GM12865 (cell line): ENCODE measurements around the gene TBKBP1.

ENCODE experiments used
- DNase-seq: peaks from one replicate; pipeline ENCODE4 v3.0.0; 2010; ENCODE audit warnings: low read depth
- H3K4me3 ChIP-seq: 2 replicates; pipeline ENCODE4 v1.5.1; 2011; ENCODE audit warnings: mild to moderate bottlenecking, low read depth, low read length, control low read depth
- TF ChIP-seq, protein P1 (sequence below): IDR thresholded peaks from 2 replicates; pipeline ENCODE4 v1.5.1; 2011; ENCODE audit warnings: low read length, control low read depth, low read depth, inconsistent platforms; ENCODE audit not compliant: insufficient read depth; ENCODE audit errors: missing control alignments

The TBKBP1 gene

DNA sequence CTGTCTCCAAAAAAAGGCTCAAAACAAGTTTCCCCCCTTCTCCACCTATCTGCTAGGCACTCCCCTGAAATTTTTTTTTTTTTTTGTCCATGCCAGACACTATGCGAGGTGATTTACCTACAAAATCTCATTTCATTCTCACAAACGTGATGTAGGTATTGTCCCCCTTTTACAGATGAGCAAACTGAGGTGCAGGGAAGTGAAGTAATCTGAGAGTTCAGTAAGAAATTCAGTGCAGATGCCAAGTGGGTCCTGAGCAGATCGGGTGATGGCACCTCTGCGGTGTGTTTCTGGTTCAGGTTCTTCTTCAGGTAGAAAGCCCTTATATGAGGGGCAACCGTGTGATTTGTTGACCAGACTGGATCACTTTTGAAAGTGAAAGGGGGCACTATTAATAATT, 9.7 kb downstream of the TBKBP1 start:
- DNase-seq = no peak
- TF ChIP-seq, protein P1, sequence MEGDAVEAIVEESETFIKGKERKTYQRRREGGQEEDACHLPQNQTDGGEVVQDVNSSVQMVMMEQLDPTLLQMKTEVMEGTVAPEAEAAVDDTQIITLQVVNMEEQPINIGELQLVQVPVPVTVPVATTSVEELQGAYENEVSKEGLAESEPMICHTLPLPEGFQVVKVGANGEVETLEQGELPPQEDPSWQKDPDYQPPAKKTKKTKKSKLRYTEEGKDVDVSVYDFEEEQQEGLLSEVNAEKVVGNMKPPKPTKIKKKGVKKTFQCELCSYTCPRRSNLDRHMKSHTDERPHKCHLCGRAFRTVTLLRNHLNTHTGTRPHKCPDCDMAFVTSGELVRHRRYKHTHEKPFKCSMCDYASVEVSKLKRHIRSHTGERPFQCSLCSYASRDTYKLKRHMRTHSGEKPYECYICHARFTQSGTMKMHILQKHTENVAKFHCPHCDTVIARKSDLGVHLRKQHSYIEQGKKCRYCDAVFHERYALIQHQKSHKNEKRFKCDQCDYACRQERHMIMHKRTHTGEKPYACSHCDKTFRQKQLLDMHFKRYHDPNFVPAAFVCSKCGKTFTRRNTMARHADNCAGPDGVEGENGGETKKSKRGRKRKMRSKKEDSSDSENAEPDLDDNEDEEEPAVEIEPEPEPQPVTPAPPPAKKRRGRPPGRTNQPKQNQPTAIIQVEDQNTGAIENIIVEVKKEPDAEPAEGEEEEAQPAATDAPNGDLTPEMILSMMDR = no peak
- no peak overlapping the region for H3K4me3 ChIP-seq

DNA sequence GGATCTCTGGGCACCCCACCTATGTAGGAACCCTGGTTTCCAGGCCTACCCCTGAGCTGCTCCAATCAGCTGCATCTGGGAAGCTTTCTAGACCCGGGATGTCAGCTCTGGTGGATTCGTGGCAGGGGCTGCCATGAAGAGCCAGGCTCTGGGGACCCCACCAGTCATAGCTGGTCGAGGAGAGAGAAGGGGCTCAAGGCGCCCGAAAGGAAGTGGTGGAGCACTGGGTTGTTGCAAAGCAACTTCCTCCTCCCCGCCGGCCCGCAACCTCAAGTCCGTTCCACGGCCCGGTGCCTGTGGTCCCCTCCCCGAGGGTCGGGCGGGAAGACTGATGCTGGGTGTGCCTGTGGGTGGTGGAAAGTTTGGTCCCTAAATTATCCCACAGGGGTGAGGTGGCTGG, 10.2 kb downstream of the TBKBP1 start:
- DNase-seq = no peak
- H3K4me3 ChIP-seq = no peak overlapping the region
- TF ChIP-seq, protein P1 = no peak

DNA sequence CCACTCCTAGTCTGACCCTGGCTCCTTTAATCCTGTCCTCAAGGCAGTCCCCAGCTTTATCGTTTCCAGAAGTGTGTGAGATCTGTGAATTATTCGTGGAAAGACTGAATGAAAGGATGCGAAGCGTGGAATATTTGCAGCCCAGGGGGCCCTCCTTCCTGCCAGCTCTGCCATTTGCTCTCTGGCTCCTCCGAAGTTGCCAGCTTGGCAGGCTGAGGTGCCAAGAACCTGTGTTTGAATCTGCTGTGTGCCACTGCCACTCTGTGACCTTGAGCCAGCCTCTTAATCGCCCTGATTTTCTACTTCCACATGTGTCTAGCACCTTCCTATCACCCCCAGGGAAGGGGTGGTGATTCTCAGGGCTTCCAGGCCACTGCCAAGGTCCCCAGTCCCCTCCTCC, 10.8 kb downstream of the TBKBP1 start:
- TF ChIP-seq, protein P1 = no peak
- H3K4me3 ChIP-seq = no peak overlapping the region

DNA sequence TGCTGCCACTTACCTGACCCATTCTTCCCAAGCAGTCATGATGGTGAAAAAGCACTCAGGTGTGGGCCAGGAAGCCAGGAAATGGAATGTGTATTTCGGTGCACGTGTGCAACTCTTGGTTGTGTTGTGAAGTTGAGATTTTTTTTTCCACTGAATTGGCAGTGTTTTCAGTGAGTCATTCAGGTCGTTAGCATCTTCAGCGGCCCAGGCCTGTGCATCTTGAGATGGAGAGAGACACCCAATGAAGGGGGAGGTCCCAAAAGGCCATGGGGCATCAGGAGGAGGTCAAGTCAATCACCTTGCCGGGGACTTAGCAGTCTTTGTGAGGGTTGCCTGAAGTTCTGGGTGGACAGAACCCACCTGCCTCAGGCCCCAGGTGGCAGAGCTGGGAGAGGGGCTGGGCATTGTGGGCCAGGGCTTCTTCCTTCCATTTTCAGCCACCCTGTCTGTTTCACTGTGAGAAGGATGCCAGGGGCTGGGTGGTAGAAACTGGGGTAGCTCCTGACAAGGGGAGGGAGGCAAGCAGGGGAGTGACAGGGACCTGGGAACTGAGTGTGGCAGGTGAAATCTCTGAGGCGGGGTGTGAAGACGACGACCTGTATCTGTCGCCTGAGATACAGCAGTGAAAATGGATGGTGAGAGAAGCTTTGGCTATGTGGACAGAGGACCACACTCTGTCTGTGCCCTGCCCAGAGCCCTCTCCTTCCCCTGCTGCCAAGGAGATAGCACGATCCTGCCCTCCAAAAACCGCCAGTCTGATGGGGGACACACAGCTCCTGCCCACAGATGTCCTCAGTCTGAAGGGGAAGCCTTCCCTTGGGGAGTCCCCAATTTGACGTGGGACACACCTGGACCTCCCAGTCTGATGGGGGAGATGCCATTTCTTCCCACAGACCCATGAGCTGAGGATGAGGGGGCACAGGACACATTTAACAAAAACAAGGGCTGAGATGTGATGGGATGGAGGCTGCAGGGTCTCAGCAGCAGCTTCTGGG, 11.9 kb downstream of the TBKBP1 start:
- H3K4me3 ChIP-seq = no peak overlapping the region
- DNase-seq = no peak
- TF ChIP-seq, protein P1 = no peak

More for the DNA sequence above, 10.8 kb downstream of the TBKBP1 start:
- no peak for DNase-seq

DNA sequence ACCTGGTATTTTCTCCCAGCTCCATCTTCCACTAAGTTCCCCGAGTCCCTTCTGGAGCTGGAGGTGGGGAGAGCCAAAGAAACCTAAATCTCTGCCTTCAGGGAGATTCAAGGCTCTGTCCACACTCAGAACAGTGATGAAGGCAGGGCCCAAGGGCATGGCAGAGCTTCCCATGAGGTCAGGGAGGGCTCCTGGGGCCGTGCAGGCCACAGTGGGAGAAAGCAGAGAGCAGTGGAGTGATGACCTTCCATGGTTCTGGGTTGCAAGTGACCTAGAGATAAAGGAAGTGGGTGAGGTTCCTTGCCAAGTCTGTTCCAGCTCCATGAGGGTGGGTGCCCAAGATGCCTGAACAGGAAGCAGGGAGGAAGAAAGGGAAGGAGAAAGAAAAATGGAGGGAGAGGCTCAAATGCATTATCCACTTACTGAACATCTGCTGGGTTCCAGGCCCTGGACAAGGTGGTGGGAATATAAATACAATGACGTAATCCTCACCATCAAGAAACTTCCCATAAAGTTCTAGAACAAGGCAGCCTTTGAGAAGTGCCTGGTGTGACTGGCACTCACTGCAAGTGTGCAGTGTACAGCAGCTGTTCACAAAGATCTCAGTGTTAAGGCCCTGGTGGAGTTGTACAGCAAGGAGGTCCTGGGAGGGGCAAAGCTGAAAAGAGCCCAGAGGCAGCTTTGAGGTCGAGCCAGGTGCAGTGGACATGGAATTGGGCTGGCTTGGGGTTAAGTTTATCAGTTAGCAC, 13.3 kb downstream of the TBKBP1 start:
- DNase-seq = no peak
- TF ChIP-seq, protein P1 = no peak
- no peak overlapping the region for H3K4me3 ChIP-seq

DNA sequence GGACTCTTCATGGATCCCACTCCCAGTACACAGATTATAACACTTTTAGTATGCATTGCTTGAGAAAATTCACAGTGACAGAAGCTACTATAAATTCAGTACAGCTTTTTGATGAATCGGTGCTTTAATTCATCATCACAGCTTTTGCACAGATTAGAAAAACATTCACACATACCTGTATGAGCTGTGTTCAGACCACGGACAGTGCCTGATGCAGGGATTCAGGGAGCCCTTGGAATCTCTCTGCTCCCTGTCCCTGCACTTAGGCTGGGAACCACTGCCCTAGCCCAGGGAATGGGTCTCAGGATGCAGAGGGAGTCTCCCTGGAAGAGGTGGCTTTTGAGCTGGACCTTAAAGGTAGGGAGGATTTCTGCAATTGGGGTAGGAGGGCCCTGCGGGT, 13.9 kb downstream of the TBKBP1 start:
- DNase-seq = no peak
- H3K4me3 ChIP-seq = no peak overlapping the region
- TF ChIP-seq, protein P1 = no peak
